Renal cortical epithelial cell (primary cell): ENCODE data around the gene MAFB. TPM values are rescaled to one million over a fixed set of nuclear protein-coding genes. Genes with fewer than 3 reads are reported as not detected.

Experiments used
- DNase-seq: peaks from one replicate; pipeline ENCODE4 v3.0.0-alpha.2; 2011; ENCODE audit warnings: low read depth
- total RNA-seq: library from RNA; depleted of rRNA; stranded (reverse); fragments of >200 nt; gene quantifications from 2 replicates; pipeline ENCODE4 v1.2.3, GENCODE V29; 2014

The MAFB gene
- total RNA-seq, 1 donor from 2014 or later: 3.4 TPM

GRCh38 chr20:40703975-40704530, 15.0 kb upstream of the MAFB start:
- no peak for DNase-seq

- DNase-seq: no peak
Measured at GRCh38 chr20:40702504-40702903, 13.5 kb upstream of the MAFB start.

- no peak for DNase-seq
Measured at GRCh38 chr20:40698744-40699143, 9.7 kb upstream of the MAFB start.

GRCh38 chr20:40698281-40698680, 9.2 kb upstream of the MAFB start:
- no peak for DNase-seq

GRCh38 chr20:40697541-40697940, 8.5 kb upstream of the MAFB start:
- DNase-seq: no peak

- DNase-seq: no peak
Measured at GRCh38 chr20:40695214-40695613, 6.2 kb upstream of the MAFB start.

- no peak for DNase-seq
Measured at GRCh38 chr20:40694246-40694645, 5.2 kb upstream of the MAFB start.

GRCh38 chr20:40692240-40693011, 3.4 kb upstream of the MAFB start:
- DNase-seq: no peak

- DNase-seq: no peak
Measured at GRCh38 chr20:40691566-40692239, 2.7 kb upstream of the MAFB start.

GRCh38 chr20:40690836-40691565, 2.0 kb upstream of the MAFB start:
- DNase-seq: no peak

GRCh38 chr20:40689943-40690835, 1.2 kb upstream of the MAFB start:
- peak; percentile 56 for DNase-seq

GRCh38 chr20:40688129-40689099, 622 bp downstream of the MAFB start:
- no peak for DNase-seq

GRCh38 chr20:40687384-40688128, 1.5 kb downstream of the MAFB start:
- no peak for DNase-seq

- no peak for DNase-seq
Measured at GRCh38 chr20:40686893-40687292, 2.1 kb downstream of the MAFB start.

- no peak for DNase-seq
Measured at GRCh38 chr20:40686434-40686882, 2.6 kb downstream of the MAFB start.

GRCh38 chr20:40685349-40685748, 3.7 kb downstream of the MAFB start:
- DNase-seq: no peak

- no peak for DNase-seq
Measured at GRCh38 chr20:40683894-40684268, 5.2 kb downstream of the MAFB start.

- DNase-seq: no peak
Measured at GRCh38 chr20:40683221-40683893, 5.7 kb downstream of the MAFB start.
